Measurements from ENCODE around the gene LCN12. TPM values are rescaled to one million over a fixed set of nuclear protein-coding genes. Genes with fewer than 3 reads are reported as not detected.

LCN12 gene
- polyA plus RNA-seq, 1 donor from 2014 or later: 2.9 TPM

- Histone ChIP-seq H2AFZ (ENCODE audit: low read depth, low read length) (no peak overlapping the region), H3K79me2 (replicated peaks; ENCODE audit: insufficient read depth, low read length) (no peaks in the 10 kb centered on the region), H3K36me3 (ENCODE audit: insufficient read depth, low read length) (no peaks in the 10 kb centered on the region), H3K4me3 (ENCODE audit: low read length) (no peak overlapping the region), H3K9me3 (ENCODE audit: low read length) (no peaks in the 10 kb centered on the region), H3F3A (ENCODE audit: insufficient read depth, low read length, poor library complexity, severe bottlenecking) (no peaks in the 10 kb centered on the region), H3K4me2 (ENCODE audit: low read length) (no peak overlapping the region), H4K20me1 (ENCODE audit: insufficient read depth) (no peaks in the 10 kb centered on the region), H3K9me2 (ENCODE audit: insufficient read depth, low read length) (no peaks in the 10 kb centered on the region), H3K27me3 (ENCODE audit: insufficient read depth, low read depth, low read length) (peaks cover 13% of the 10 kb centered on the region), H3K9ac (ENCODE audit: low read length) (no peak overlapping the region), H3K27ac (ENCODE audit: low read length) (no peak overlapping the region)
- TF ChIP-seq RAD21 (conservative IDR thresholded peaks at IDR 0.05): no peak
- TF ChIP-seq TAF1 (IDR thresholded peaks at IDR 0.05; ENCODE audit: low read depth): no peak
- no peak for TF ChIP-seq POLR2AphosphoS5 (IDR thresholded peaks at IDR 0.05)
- TF ChIP-seq EP300 (conservative IDR thresholded peaks at IDR 0.05; ENCODE audit: poor library complexity, severe bottlenecking): no peak
- no peak for TF ChIP-seq SMC3 (conservative IDR thresholded peaks at IDR 0.05; ENCODE audit: poor library complexity)
- TF ChIP-seq REST (IDR thresholded peaks at IDR 0.05; ENCODE audit: borderline replicate concordance): no peak
- TF ChIP-seq EZH2 (IDR thresholded peaks at IDR 0.05; ENCODE audit: borderline replicate concordance, insufficient read depth, low read length, poor library complexity, severe bottlenecking): no peak
- TF ChIP-seq MXI1 (conservative IDR thresholded peaks at IDR 0.05; ENCODE audit: poor library complexity, severe bottlenecking): no peak
- no peak for TF ChIP-seq CTCF (IDR thresholded peaks at IDR 0.05; ENCODE audit: poor library complexity, severe bottlenecking)
Observed at GRCh38 chr9:136990242-136990911, 38.3 kb downstream of the LCN12 start.

- TF ChIP-seq EP300 (conservative IDR thresholded peaks at IDR 0.05; ENCODE audit: poor library complexity, severe bottlenecking): peak; percentile 10
- TF ChIP-seq REST (IDR thresholded peaks at IDR 0.05; ENCODE audit: borderline replicate concordance): no peak
- TF ChIP-seq RAD21 (conservative IDR thresholded peaks at IDR 0.05): no peak
- no peak for TF ChIP-seq CTCF (IDR thresholded peaks at IDR 0.05; ENCODE audit: poor library complexity, severe bottlenecking)
- peak; percentile 60 for TF ChIP-seq POLR2AphosphoS5 (IDR thresholded peaks at IDR 0.05)
- no peak for TF ChIP-seq TAF1 (IDR thresholded peaks at IDR 0.05; ENCODE audit: low read depth)
- peak; percentile 34 for TF ChIP-seq SMC3 (conservative IDR thresholded peaks at IDR 0.05; ENCODE audit: poor library complexity)
- peak; percentile 96 for TF ChIP-seq MXI1 (conservative IDR thresholded peaks at IDR 0.05; ENCODE audit: poor library complexity, severe bottlenecking)
- TF ChIP-seq EZH2 (IDR thresholded peaks at IDR 0.05; ENCODE audit: borderline replicate concordance, insufficient read depth, low read length, poor library complexity, severe bottlenecking): no peak
- Histone ChIP-seq H3K9ac (ENCODE audit: low read length) (peak within 1 kb of the TSS; percentile 81), H3K27ac (ENCODE audit: low read length) (peak within 1 kb of the TSS; percentile 42), H3K9me3 (ENCODE audit: low read length) (no peaks in the 10 kb centered on the region), H3K4me2 (ENCODE audit: low read length) (peak within 1 kb of the TSS; percentile 87), H2AFZ (ENCODE audit: low read depth, low read length) (peak within 1 kb of the TSS; percentile 70), H3F3A (ENCODE audit: insufficient read depth, low read length, poor library complexity, severe bottlenecking) (no peaks in the 10 kb centered on the region), H3K4me3 (ENCODE audit: low read length) (peak within 1 kb of the TSS; percentile 96), H3K36me3 (ENCODE audit: insufficient read depth, low read length) (no peaks in the 10 kb centered on the region), H3K79me2 (replicated peaks; ENCODE audit: insufficient read depth, low read length) (no peaks in the 10 kb centered on the region), H3K9me2 (ENCODE audit: insufficient read depth, low read length) (no peaks in the 10 kb centered on the region), H4K20me1 (ENCODE audit: insufficient read depth) (no peaks in the 10 kb centered on the region), H3K27me3 (ENCODE audit: insufficient read depth, low read depth, low read length) (peaks cover 3% of the 10 kb centered on the region)
Observed at GRCh38 chr9:136991993-136992818, 40.1 kb downstream of the LCN12 start, which contains the start of gene PAXX. Gene PAXX, plus strand, starts transcription at chr9:136992422. Its CDS starts 22 bp downstream, at chr9:136992444.

All from neural cell (in vitro differentiated cells).